HG03575 (cell line): Measurements from ENCODE around the gene FAM184B.

ENCODE experiments used
- ATAC-seq: cut with Tn5 transposase; IDR thresholded peaks from one replicate; pipeline ENCODE4 v1.9.1; 2021; ENCODE audit not compliant: unreplicated experiment, insufficient number of reproducible peaks, low FRiP score; ENCODE audit errors: extremely low read depth

The FAM184B gene

GRCh38 chr4:17780501-17781299, 721 bp downstream of the FAM184B start:
- ATAC-seq = no peak

- no peak for ATAC-seq
These were observed 3.0 kb downstream of the FAM184B start for GRCh38 chr4:17778431-17778830.

- ATAC-seq = no peak
These were observed 8.2 kb downstream of the FAM184B start for GRCh38 chr4:17773135-17773698.

GRCh38 chr4:17771284-17771908, 10.0 kb downstream of the FAM184B start:
- ATAC-seq = no peak

- no peak for ATAC-seq
These were observed 10.6 kb downstream of the FAM184B start for GRCh38 chr4:17770845-17771244.

GRCh38 chr4:17769406-17770174, 11.8 kb downstream of the FAM184B start:
- no peak for ATAC-seq

GRCh38 chr4:17766826-17767458, 14.5 kb downstream of the FAM184B start:
- no peak for ATAC-seq

- ATAC-seq = no peak
These were observed 15.7 kb downstream of the FAM184B start for GRCh38 chr4:17765514-17766286.

- ATAC-seq = no peak
These were observed 17.5 kb downstream of the FAM184B start for GRCh38 chr4:17763931-17764330.

GRCh38 chr4:17763416-17763815, 18.0 kb downstream of the FAM184B start:
- no peak for ATAC-seq

GRCh38 chr4:17762726-17763125, 18.7 kb downstream of the FAM184B start:
- no peak for ATAC-seq

- no peak for ATAC-seq
These were observed 20.4 kb downstream of the FAM184B start for GRCh38 chr4:17761062-17761461.

GRCh38 chr4:17760626-17761025, 20.8 kb downstream of the FAM184B start:
- no peak for ATAC-seq

GRCh38 chr4:17758485-17758884, 22.9 kb downstream of the FAM184B start:
- ATAC-seq = no peak

- ATAC-seq = no peak
These were observed 23.8 kb downstream of the FAM184B start for GRCh38 chr4:17757621-17758020.

GRCh38 chr4:17753646-17754045, 27.8 kb downstream of the FAM184B start:
- no peak for ATAC-seq

- ATAC-seq = no peak
These were observed 40.7 kb downstream of the FAM184B start for GRCh38 chr4:17740702-17741101.

- no peak for ATAC-seq
These were observed 44.9 kb downstream of the FAM184B start for GRCh38 chr4:17736484-17736883.
